Fibroblast of gingiva (primary cell): ENCODE data around the gene CHST15.
"Not testable (repeated sequence)": the region's sequence is repeated elsewhere in the genome, so short reads cannot be mapped to it uniquely, and the experiment has no call there.

Source experiments
- DNase-seq: peaks from one replicate; pipeline ENCODE4 v3.0.0-alpha.2; 2011; ENCODE audit warnings: low read depth

The CHST15 gene

GRCh38 chr10:124098575-124098974 is 5.2 kb upstream of the CHST15 start:
- no peak for DNase-seq

- DNase-seq = no peak
Measured at GRCh38 chr10:124097883-124098282, 4.5 kb upstream of the CHST15 start.

GRCh38 chr10:124096494-124096893 is 3.1 kb upstream of the CHST15 start:
- DNase-seq = no peak

GRCh38 chr10:124095801-124096200 is 2.4 kb upstream of the CHST15 start:
- DNase-seq = not testable (repeated sequence)

GRCh38 chr10:124095096-124095495 is 1.7 kb upstream of the CHST15 start:
- no peak for DNase-seq

- DNase-seq = no peak
Measured at GRCh38 chr10:124094419-124094785, 1.0 kb upstream of the CHST15 start.

- peak; percentile 58 for DNase-seq
Measured at GRCh38 chr10:124093774-124094418, 498 bp upstream of the CHST15 start.

- peak; percentile 54 for DNase-seq
Measured at GRCh38 chr10:124092250-124092859, 1.0 kb downstream of the CHST15 start.

GRCh38 chr10:124091646-124092249 is 1.6 kb downstream of the CHST15 start:
- peak; percentile 35 for DNase-seq

- DNase-seq = no peak
Measured at GRCh38 chr10:124090601-124091209, 2.7 kb downstream of the CHST15 start.

GRCh38 chr10:124089859-124090258 is 3.5 kb downstream of the CHST15 start:
- no peak for DNase-seq

GRCh38 chr10:124088915-124089314 is 4.5 kb downstream of the CHST15 start:
- DNase-seq = no peak

GRCh38 chr10:124087672-124088634 is 5.4 kb downstream of the CHST15 start:
- DNase-seq = no peak

- no peak for DNase-seq
Measured at GRCh38 chr10:124086787-124087671, 6.4 kb downstream of the CHST15 start.

GRCh38 chr10:124086097-124086710 is 7.2 kb downstream of the CHST15 start:
- DNase-seq = no peak

GRCh38 chr10:124085680-124086079 is 7.7 kb downstream of the CHST15 start:
- no peak for DNase-seq

GRCh38 chr10:124084708-124085107 is 8.7 kb downstream of the CHST15 start:
- no peak for DNase-seq

GRCh38 chr10:124083740-124084397 is 9.5 kb downstream of the CHST15 start:
- DNase-seq = peak; percentile 69

- DNase-seq = no peak
Measured at GRCh38 chr10:124083047-124083739, 10.2 kb downstream of the CHST15 start.
